Muscle layer of duodenum (tissue), 2 donors: ENCODE measurements around the gene EFCAB9.
"Not testable (repeated sequence)": the region's sequence is repeated elsewhere in the genome, so short reads cannot be mapped to it uniquely, and the experiment has no call there.

ENCODE experiments used
- H3K27ac ChIP-seq: one replicate; pipeline ENCODE4 v1.7.0; 2013; ENCODE audit warnings: mild to moderate bottlenecking, low read length
- H3K27me3 ChIP-seq: one replicate; pipeline ENCODE4 v1.7.0; 2013; ENCODE audit warnings: low read depth, mild to moderate bottlenecking, control low read depth, low read length
- H3K36me3 ChIP-seq, 2 donors: one replicate each; pipeline ENCODE4 v1.7.0; 2013; ENCODE audit warnings: low read length in 2 of 2, control low read depth in 1 of 2, mild to moderate bottlenecking in 1 of 2; ENCODE audit not compliant: insufficient read depth in 2 of 2, control insufficient read depth in 1 of 2
- H3K4me1 ChIP-seq, 2 donors: one replicate each; pipeline ENCODE4 v1.7.0; 2013; ENCODE audit warnings: low read length in 2 of 2, mild to moderate bottlenecking in 2 of 2, control low read depth in 1 of 2, moderate library complexity in 1 of 2; ENCODE audit not compliant: insufficient read depth in 2 of 2, control insufficient read depth in 1 of 2
- H3K4me3 ChIP-seq, 2 donors: one replicate each; pipeline ENCODE4 v1.7.0; 2013; ENCODE audit warnings: low read length in 2 of 2, low read depth in 1 of 2, mild to moderate bottlenecking in 1 of 2
- H3K9me3 ChIP-seq, 2 donors: one replicate each; pipeline ENCODE4 v1.7.0; 2013; ENCODE audit warnings: low read length in 2 of 2, control low read depth in 1 of 2, mild to moderate bottlenecking in 1 of 2; ENCODE audit not compliant: control insufficient read depth in 1 of 2
- donor health status: healthy.

Gene EFCAB9

GRCh38 chr5:172193872-172194271 lies at the start of gene EFCAB9:
Gene EFCAB9, plus strand, starts transcription at chr5:172194172. Its CDS starts 1 bp downstream, at chr5:172194173.
- Histone ChIP-seq H3K27me3 (no peaks in the 10 kb centered on the region), H3K4me3 (no peak within 1 kb of the TSS), H3K36me3 (no peaks in the 10 kb centered on the region), H3K9me3 (no peaks in the 10 kb centered on the region), H3K4me1 (no peaks in the 10 kb centered on the region), H3K27ac (no peak within 1 kb of the TSS)

DNA sequence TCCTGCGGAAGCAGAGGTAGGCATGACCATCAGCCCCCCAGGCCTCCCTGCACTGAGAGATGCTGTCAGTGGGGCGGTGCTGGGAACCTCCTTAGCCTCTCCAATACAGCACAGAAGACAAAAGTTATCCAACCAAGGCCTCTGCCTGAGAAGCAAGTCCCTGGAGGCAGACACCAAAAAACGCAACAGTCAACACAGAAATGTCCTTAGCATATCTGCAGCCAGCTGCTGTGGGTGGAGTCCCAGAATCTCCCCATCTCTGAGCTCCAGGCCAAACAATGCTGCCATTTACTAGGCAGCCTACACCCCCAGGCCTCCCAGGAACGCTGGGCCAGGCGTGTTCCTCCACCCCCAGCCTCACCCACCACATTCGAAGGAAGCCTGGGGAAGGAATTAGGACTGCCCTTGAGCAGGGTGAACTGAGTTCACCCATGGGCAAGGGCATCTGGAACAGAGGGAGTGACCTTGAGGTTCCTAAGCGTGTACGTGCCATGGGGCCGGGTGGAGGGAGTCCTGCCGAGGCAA lies 49.6 kb upstream of the EFCAB9 start:
- H3K4me1 ChIP-seq, result no peaks in the 10 kb centered on the region
- no peaks in the 10 kb centered on the region for H3K9me3 ChIP-seq
- no peak overlapping the region for H3K27ac ChIP-seq
- H3K4me3 ChIP-seq, result no peak overlapping the region
- H3K36me3 ChIP-seq, result no peaks in the 10 kb centered on the region
- H3K27me3 ChIP-seq, result no peaks in the 10 kb centered on the region

DNA sequence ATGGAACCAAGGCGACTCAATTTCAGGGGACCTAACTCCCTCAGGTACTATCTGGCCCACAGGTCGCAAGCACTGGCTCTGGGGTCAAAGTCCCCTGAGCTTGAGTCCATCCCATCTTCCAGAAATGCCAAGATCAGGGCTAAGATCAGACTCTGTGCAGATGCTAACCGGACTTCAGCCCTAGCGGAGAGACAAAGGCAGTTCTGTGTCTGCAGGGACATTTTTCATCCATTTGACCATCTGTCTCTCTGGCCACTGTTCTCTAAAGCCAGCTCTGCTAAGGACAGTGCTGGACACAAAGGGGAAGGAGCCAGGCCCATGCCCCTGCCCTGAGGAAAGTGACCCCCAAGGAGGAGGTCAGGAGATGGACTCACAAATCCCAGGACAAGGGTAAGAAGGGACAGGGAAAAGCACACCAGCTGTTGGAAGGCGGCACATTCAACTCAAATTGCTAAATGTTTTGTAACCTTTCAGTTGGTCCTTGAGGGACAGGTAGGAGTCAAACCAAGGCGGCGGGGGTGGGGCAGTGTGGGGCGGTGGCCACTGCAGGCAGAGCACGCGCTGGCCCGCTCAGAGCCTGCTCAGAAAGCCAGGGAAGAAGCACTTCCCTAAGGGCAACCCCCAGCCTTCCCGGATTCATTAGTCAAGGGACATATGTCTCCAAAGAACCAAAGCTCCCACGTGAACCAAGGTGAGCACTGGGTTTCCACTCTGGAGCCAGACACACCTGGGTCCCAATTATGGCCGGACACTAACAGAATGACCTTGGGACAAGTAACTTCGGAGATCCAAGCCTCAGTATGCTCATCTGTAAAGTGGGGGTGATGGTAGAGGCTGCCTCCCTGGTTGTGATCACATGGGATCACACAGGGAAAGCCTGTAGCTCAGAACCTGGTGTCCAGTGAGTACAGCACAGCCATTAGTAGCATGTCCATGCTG lies 48.8 kb upstream of the EFCAB9 start:
- no peaks in the 10 kb centered on the region for H3K27me3 ChIP-seq
- no peak overlapping the region for H3K27ac ChIP-seq
- no peaks in the 10 kb centered on the region for H3K9me3 ChIP-seq
- H3K36me3 ChIP-seq, result no peaks in the 10 kb centered on the region
- H3K4me3 ChIP-seq, result no peak overlapping the region
- H3K4me1 ChIP-seq, result no peaks in the 10 kb centered on the region

GRCh38 chr5:172145870-172146747 lies 47.9 kb upstream of the EFCAB9 start:
- no peaks in the 10 kb centered on the region for H3K36me3 ChIP-seq
- H3K4me1 ChIP-seq, result peaks cover 0 to 4% of the 10 kb centered on the region in 2 donors
- H3K27me3 ChIP-seq, result no peaks in the 10 kb centered on the region
- no peak overlapping the region for H3K4me3 ChIP-seq
- no peak overlapping the region for H3K27ac ChIP-seq
- no peaks in the 10 kb centered on the region for H3K9me3 ChIP-seq

- no peak overlapping the region for H3K27ac ChIP-seq
- no peaks in the 10 kb centered on the region for H3K27me3 ChIP-seq
- no peaks in the 10 kb centered on the region for H3K36me3 ChIP-seq
- no peak overlapping the region for H3K4me3 ChIP-seq
- peaks cover 0 to 4% of the 10 kb centered on the region in 2 donors for H3K4me1 ChIP-seq
- H3K9me3 ChIP-seq, result no peaks in the 10 kb centered on the region
Measured at GRCh38 chr5:172146748-172147092, 47.3 kb upstream of the EFCAB9 start.

DNA sequence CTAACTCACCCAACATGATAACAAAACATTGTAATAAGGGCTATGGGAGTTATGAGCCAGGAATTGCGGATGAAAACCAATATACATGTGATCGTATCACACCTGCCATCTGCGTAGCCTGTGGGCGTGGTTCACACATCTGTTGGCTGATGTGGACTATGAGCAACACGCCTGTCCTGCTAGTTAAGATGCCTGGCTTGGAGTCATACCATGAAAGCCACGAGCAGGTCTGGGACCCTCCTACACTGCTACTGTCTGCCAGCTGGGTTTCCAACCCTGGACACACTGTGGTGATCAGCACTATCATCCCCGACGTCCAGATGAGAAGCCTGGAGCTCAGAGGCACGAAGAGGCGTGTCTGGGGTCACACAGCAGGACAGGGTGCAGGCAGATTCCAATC lies 46.1 kb upstream of the EFCAB9 start:
- Histone ChIP-seq H3K4me3 (no peak overlapping the region), H3K27ac (no peak overlapping the region), H3K4me1 (peaks cover 0 to 4% of the 10 kb centered on the region in 2 donors), H3K27me3 (no peaks in the 10 kb centered on the region), H3K9me3 (no peaks in the 10 kb centered on the region), H3K36me3 (no peaks in the 10 kb centered on the region)

DNA sequence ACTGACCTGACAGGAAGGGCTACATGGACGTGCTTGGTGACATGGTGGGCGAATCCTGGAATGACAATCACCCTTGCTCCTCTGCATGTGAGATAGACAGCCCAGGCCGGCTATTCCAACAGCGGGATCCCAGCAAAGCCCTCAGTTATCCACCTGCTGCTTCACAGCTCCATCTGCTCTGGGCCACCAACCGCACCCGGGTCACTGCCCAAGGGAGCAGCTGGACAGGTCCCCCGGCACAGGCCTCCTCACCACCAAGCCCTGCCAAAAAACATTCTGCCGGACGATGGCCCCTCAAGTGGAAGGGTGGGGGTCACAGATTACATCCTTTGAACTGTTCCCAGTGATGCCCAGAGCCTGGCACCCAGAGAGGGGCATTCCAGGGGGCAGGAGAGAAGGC lies 45.6 kb upstream of the EFCAB9 start:
- no peak overlapping the region for H3K27ac ChIP-seq
- no peaks in the 10 kb centered on the region for H3K9me3 ChIP-seq
- no peak overlapping the region for H3K4me3 ChIP-seq
- no peaks in the 10 kb centered on the region for H3K36me3 ChIP-seq
- H3K27me3 ChIP-seq, result no peaks in the 10 kb centered on the region
- peaks cover 0 to 4% of the 10 kb centered on the region in 2 donors for H3K4me1 ChIP-seq

DNA sequence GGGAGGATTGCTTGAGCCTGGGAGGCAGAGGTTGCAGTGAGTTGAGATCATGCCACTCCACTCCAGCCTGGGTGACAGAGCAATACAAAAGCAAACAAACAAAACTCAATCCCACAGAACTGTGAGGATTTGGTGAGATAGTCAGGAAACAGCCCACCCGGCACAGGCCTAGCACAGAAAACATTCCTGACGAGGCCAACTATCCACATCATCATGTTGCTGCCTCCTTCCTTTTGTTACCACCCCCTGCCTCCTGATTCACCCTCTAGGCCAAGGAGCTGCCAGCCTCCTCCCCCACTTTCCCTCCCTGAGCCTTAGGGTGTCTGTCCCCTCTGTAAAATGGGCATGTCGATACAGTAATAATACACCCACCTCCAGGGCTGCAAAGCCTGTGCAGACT lies 44.9 kb upstream of the EFCAB9 start:
- Histone ChIP-seq H3K27ac (no peak overlapping the region), H3K27me3 (no peaks in the 10 kb centered on the region), H3K36me3 (peaks cover 0 to 4% of the 10 kb centered on the region in 2 donors), H3K4me1 (peaks cover 0 to 4% of the 10 kb centered on the region in 2 donors), H3K9me3 (no peaks in the 10 kb centered on the region), H3K4me3 (no peak overlapping the region)

DNA sequence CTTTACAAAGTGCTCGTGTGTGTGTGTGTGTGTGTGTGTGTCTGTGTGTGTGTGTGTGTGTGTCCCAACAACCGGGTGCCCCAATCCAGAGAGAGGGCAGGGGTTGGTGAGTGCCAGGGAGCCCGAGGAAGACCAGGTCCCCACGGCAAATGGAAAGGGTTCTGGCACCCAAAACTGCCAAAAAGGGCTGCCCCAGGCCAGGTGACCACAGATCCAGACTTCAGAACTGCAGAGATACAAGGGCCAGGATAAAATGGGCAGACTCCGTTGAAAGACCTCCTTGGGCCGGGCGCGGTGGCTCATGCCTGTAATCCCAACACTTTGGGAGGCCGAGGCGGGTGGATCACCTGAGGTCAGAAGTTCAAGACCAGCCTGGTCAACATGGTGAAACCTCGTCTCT lies 44.5 kb upstream of the EFCAB9 start:
- not testable (repeated sequence) for H3K36me3 ChIP-seq, H3K9me3 ChIP-seq, H3K4me1 ChIP-seq, H3K27me3 ChIP-seq, H3K27ac ChIP-seq, H3K4me3 ChIP-seq

- no peak overlapping the region for H3K4me3 ChIP-seq
- peaks cover under 1 to 11% of the 10 kb centered on the region in 2 donors for H3K36me3 ChIP-seq
- no peaks in the 10 kb centered on the region for H3K9me3 ChIP-seq
- no peak overlapping the region for H3K27ac ChIP-seq
- peaks cover 0 to 4% of the 10 kb centered on the region in 2 donors for H3K4me1 ChIP-seq
- H3K27me3 ChIP-seq, result no peaks in the 10 kb centered on the region
Measured at GRCh38 chr5:172150514-172151425, 43.2 kb upstream of the EFCAB9 start.
